ENCODE measurements around the gene MUCL3.
A peak's percentile ranks its signal among the peaks of the same experiment; 100 is the strongest.
"Not testable (repeated sequence)": the region's sequence is repeated elsewhere in the genome, so short reads cannot be mapped to it uniquely, and the experiment has no call there.

The MUCL3 gene

DNA sequence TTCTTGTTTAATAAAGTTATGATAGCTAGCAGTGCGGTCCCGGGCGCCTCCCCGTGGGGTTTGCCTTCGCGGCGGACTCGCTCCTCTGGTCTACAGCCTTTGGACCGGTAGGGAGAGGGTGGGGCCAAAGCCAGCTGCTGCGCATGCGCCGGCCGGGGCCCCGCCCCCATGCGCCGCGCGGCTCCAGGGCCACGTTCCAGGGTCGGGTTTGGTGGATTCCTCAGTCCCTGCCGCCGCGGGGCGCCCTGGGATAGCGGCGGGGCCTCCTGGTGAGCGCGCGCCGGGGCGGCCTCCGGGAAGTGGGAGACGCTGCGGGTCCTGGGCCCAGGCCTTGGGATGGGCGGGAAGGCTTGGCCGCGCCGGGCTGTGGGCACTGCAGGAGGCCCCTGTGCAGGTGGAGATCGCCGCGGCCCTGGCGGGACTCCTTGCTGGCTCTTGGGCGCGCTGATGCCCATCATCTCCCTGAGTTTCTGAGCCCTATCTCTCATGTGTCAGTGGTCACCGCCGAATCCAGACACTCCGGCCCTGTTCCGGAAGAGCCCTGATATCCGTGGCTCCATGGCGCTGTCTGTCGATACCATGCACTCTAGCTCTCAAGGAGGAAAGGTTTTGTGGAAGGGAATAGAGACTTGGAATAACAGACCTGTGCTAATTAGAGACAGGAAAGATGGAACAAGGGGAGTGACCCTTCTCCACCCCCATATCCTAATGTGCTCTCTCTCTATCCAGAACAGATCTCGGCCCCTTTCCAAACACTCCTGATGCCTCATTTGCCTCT, 26.5 kb upstream of the MUCL3 start, which contains the start of gene VARS2:
TSS of gene VARS2 (plus strand) at position 163 of the 778 bp plus-strand sequence. CDS start at position 762, 599 bp downstream.
- peak; percentile 67 for DNase-seq

DNA sequence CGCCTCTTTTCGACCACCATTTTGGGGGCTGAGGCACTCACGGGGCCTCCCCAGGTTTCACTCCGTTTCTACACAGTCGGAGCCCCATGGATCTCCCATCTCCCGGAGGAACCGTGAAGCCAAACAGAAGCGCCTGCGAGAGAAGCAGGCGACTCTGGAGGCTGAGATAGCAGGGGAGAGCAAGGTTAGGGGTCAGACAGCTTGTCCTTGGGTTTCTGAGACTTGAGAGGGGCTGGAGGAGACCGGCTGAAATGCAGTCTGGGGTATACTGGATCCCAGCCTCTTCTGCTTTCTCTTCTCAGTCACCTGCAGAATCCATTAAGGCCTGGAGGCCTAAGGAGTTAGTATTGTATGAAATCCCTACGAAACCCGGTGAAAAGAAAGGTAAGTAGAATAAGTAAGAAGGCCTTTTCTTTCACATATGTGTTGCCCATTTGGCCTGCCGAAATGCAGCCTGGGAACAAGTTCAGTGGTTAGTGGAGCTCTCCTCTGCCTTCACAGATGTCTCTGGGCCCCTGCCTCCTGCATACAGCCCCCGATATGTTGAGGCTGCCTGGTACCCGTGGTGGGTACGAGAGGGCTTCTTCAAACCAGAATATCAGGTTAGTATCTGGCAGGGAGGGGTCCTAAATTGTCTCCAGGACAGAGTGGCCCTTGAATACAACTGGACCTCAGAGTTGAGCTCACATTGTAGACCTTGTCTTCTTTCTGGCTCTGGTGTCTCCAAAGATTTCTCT, 25.8 kb upstream of the MUCL3 start:
- DNase-seq: no peak

DNA sequence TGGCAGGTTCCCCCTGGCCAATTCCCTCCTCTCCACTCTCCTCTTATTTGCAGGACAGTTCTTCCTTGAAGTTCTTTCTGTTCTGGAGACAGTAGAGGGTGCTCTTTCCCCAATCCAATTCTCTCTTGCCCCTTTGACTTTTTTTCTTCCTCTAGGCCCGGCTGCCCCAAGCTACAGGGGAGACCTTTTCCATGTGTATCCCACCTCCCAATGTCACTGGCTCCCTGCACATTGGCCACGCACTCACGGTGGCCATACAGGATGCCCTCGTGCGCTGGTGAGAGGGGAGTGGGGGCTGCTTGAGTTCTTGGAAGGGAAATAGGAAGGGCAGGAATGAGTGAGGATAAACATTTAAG, 25.2 kb upstream of the MUCL3 start:
- peak; percentile 11 for DNase-seq

DNA sequence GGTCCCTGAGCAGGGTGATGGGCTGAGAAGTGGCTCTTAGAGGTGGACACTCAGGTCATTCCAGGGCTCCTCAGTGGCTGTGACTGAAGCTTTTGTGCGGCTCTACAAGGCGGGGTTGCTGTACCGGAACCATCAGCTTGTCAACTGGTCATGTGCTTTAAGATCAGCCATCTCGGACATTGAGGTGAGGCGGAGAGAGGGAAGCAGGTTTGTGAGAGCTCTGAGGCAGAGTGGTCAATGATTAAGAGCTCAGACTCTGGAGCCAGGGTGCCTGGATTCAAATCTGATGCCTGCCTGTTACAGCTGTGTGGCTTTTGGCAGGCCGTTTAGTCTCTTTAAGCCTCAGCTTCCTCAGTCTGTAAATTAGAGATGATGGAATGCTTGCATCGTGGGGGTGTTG, 23.7 kb upstream of the MUCL3 start:
- DNase-seq: no peak

DNA sequence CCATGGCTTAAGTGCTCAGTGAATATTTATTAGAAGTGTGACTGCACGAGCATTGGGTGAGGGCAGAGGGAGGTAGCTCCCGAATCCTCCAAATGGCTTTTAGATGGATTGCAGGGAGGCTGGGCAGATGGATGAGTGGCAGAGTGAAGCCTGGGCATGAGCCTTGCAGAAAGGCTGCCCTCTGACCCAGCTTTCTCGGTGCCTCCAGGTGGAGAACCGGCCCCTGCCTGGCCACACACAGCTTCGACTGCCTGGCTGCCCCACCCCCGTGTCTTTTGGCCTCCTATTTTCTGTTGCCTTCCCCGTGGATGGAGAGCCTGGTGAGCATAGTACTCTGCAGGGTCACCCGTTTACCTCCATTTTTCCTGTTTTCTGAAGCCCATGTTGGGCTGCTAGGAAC, 23.3 kb upstream of the MUCL3 start:
- DNase-seq: no peak

DNA sequence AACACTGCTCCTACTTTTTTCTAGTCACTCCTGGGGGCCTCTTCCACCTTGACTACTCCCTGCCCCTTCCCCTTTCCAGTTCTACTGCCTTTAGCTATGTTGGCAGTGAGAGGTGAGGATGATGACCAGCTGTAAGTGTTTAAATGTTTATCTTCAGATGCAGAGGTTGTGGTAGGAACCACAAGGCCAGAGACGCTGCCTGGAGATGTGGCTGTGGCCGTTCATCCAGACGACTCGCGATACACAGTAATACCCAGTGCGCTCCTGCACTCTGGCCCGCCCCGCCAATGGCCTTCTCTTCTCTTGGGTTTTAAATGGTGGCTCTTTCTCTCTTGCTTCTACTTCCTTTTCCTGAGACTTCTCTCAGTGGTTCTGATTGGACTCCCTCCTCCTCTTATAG, 22.1 kb upstream of the MUCL3 start:
- DNase-seq: no peak

DNA sequence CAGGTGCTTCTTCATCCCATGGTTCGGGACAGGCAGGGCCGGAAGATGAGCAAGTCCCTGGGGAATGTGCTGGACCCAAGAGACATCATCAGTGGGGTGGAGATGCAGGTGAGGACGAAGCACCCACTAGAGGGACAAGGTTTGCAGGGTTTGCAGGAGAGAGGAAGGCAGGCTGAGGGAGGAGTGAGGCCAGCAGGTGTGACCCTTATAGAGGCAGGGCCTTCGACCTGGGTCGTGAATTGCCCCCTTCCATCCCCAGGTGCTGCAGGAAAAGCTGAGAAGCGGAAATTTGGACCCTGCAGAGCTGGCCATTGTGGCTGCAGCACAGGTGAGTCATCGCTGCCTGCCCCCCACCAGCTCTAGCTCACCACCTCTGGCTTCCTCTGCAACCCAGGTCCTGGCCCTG, 18.3 kb upstream of the MUCL3 start:
- no peak for DNase-seq

DNA sequence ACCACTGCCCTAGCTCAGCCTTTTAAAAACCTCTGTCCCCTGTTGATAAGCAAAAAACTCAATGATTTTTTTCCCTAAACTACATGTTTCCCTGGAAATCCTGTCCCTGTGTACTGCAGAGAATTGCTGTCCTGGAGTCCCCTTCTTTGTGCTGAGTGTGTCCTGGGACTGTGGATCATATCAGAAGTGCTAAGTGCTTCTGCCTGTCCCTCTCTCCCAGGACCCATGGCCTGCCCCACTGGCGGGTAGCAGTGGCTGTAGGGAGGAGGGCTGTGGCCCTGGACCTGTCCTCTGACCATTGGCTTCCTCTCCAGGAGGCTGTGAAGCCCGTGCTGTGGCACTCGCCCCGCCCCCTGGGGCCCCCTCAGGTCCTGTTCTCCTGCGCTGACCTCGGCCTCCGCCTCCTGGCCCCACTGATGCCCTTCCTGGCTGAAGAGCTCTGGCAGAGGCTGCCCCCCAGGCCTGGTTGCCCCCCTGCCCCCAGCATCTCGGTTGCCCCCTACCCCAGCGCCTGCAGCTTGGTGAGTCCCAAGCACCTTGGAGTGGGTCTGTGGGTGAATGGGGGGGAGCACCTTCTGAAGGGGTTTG, 16.6 kb upstream of the MUCL3 start:
- not testable (repeated sequence) for DNase-seq

- no peak for DNase-seq
These were observed 14.1 kb upstream of the MUCL3 start for GRCh38 chr6:30926644-30927043.

- not testable (repeated sequence) for DNase-seq
These were observed 13.7 kb upstream of the MUCL3 start for GRCh38 chr6:30927080-30927479.

DNA sequence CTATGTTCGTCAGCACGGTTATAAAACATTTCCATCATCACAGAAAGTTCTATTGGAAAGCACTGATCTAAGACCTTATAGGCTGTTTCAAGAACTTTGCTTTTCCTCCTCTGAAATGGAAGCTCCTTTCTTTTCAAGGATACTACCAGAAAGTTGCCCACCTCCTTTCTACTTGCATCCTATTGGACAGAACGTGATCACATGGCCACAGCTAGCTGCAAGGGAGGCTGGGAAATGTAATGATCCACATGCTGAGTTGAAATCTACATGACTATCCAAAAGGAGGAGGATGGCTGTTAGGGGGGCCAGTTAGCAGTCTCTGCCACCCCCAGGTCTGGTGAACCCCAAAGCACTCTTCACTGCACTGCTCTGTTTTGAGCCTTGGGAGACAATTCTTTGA, 12.1 kb upstream of the MUCL3 start:
- DNase-seq: no peak

GRCh38 chr6:30930506-30930905, 10.3 kb upstream of the MUCL3 start:
- DNase-seq: no peak

GRCh38 chr6:30931272-30931671, 9.5 kb upstream of the MUCL3 start:
- no peak for DNase-seq

GRCh38 chr6:30931969-30932645, 8.7 kb upstream of the MUCL3 start, which contains the start of gene SFTA2:
SFTA2 (minus strand) TSS chr6:30932170; CDS start chr6:30932096, 74 bp downstream.
- DNase-seq: no peak

GRCh38 chr6:30932665-30933365, 8.0 kb upstream of the MUCL3 start:
- DNase-seq: no peak

DNA sequence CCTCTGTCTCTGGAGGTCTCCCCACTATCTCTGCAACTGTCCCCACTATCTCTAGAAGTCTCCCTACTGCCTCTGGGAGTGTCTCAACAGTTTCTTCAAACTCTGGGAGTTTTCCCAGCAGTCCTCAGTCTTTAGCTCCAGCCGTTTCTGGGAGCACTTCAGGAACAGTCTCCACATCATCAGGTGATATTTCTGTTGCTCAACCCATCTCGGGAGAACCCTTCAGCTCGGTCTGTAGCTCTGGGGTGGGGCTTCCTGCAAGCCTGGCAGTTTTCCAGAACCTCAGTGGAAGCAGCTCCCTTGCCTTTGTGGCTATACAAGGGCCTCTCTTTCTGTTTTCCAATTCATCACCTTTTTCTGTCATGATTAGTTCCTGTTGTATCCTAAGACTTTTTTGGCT, 5.8 kb upstream of the MUCL3 start:
- no peak for DNase-seq

DNA sequence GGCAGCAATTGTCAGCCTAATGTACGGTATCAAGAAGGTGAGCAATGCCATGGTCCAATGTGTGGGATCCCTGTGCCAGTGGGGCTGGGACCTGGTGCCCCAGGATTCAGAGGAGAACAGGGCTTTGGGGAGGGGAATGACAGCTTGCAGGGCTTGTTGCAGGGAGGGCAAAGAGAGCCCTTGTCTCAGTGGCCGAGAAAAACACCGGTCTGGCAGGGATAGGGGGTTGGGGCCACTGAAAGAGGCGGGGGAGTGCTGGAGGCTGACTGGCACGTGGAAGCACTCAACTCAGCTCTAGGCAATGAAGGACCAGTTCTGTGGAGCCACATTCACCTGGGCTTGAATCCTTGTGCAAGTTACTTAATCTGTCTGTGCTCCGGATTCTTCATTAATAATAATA, 3.5 kb upstream of the MUCL3 start:
- no peak for DNase-seq

DNA sequence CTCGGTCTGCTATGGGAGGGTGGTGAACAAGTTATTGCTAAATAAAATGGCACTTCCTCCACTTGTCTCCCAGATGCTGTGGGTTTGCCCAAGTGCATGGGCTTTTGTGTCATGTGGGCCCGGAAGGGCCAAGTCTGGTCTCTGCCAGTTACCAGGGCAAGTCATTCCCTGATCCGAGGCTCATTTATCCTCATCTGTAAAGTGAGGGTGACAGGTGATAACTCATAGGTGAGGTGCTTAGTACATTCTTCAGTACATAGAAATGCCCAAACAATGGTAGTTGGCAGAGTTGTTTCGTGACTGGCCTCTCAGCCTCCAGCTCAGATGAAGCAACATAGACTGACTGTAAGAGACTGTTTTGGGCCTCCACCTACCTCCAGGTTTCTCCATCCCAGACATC, 2.0 kb upstream of the MUCL3 start:
- DNase-seq: no peak

- DNase-seq: no peak
These were observed 1.3 kb upstream of the MUCL3 start for GRCh38 chr6:30939473-30939872.

- no peak for DNase-seq
These were observed 1.7 kb downstream of the MUCL3 start for GRCh38 chr6:30942338-30943060.

DNA sequence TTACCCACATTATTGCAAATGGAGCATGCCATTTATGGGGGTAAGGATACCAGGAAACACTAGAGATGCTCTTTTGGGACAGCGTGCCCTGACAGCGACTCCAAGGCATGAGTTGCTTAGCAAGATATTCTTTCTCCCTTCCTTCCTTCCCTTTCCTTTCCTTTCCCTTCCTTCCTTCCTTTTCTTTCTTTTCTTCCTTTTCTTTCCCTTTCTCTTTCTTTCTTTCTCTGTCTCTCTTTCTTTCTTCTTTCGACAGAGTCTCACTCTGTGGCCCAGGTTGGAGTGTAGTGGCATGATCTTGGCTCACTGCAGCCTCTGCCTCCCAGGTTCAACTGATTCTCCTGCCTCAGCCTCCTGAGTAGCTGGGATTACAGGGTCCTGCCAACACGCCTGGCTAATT, 3.3 kb downstream of the MUCL3 start:
- DNase-seq: no peak

GRCh38 chr6:30945281-30945680, 4.5 kb downstream of the MUCL3 start:
- no peak for DNase-seq
